Spleen (tissue), 11 donors: ENCODE results near the gene OR6N1. TPM values are rescaled to one million over a fixed set of nuclear protein-coding genes. Genes with fewer than 3 reads are reported as not detected.

Experiments
- DNase-seq: peaks from one replicate; pipeline ENCODE4 v3.0.0-alpha.2; 2020
- H3K27ac ChIP-seq, 8 donors: fragments of 200-600 bp; sonication (generic) in 7 of 8; 1 replicate in 4 of 8; 2 replicates in 4 of 8; pipeline versions ENCODE4 v1.5.0 to v1.8.0; 2016 to 2021; ENCODE audit warnings: inconsistent platforms in 4 of 8, mild to moderate bottlenecking in 4 of 8, moderate library complexity in 1 of 8
- H3K27me3 ChIP-seq, 7 donors: fragments of 200-600 bp; sonication (generic) in 6 of 7; replicated peaks in 1 of 7; 1 replicate in 4 of 7; 2 replicates in 3 of 7; pipeline versions ENCODE4 v1.5.0 to v1.8.0; 2016 to 2021; ENCODE audit warnings: inconsistent platforms in 3 of 7, mild to moderate bottlenecking in 1 of 7
- H3K36me3 ChIP-seq, 6 donors: fragments of 200-600 bp; sonication (generic) in 5 of 6; 1 replicate in 4 of 6; 2 replicates in 2 of 6; pipeline versions ENCODE4 v1.5.0 to v1.8.0; 2016 to 2021; ENCODE audit warnings: inconsistent platforms in 2 of 6
- H3K4me1 ChIP-seq, 6 donors: fragments of 200-600 bp; sonication (generic) in 5 of 6; 1 replicate in 3 of 6; 2 replicates in 3 of 6; pipeline versions ENCODE4 v1.5.0 to v1.8.0; 2016 to 2021; ENCODE audit warnings: inconsistent platforms in 3 of 6
- H3K4me3 ChIP-seq, 8 donors: fragments of 200-600 bp; sonication (generic) in 7 of 8; 1 replicate in 4 of 8; 2 replicates in 4 of 8; pipeline versions ENCODE4 v1.5.0 to v1.8.0; 2016 to 2021; ENCODE audit warnings: inconsistent platforms in 4 of 8, mild to moderate bottlenecking in 4 of 8, moderate library complexity in 2 of 8
- H3K9me3 ChIP-seq, 8 donors: fragments of 200-600 bp; sonication (generic) in 7 of 8; 1 replicate in 4 of 8; 2 replicates in 4 of 8; pipeline versions ENCODE4 v1.5.0 to v1.8.0; 2016 to 2021; ENCODE audit warnings: inconsistent platforms in 4 of 8
- CTCF ChIP-seq, 11 experiments: fragments of 200-600 bp in 7 of 11; fragments of 450-650 bp in 4 of 11; sonication (generic) in 4 of 11; IDR thresholded peaks in 8 of 11; conservative IDR thresholded peaks in 3 of 11; 1 replicate in 7 of 11; 2 replicates in 4 of 11; pipeline versions ENCODE4 v1.4.0 to v1.8.0; 2016 to 2021; ENCODE audit warnings: antibody characterized with exemption in 11 of 11, inconsistent platforms in 4 of 11, mild to moderate bottlenecking in 1 of 11
- POLR2A ChIP-seq, 3 donors: fragments of 450-650 bp; IDR thresholded peaks; one replicate each; pipeline ENCODE4 v1.5.1; 2017; ENCODE audit warnings: antibody characterized with exemption in 3 of 3, mild to moderate bottlenecking in 1 of 3
- POLR2AphosphoS5 ChIP-seq, 3 donors: sonication (generic); formaldehyde crosslinking; IDR thresholded peaks; one replicate each; pipeline ENCODE4 v1.5.1; 2017; ENCODE audit warnings: antibody characterized with exemption in 3 of 3
- WGBS, 5 donors: extraction: QIAGEN DNeasy Blood & Tissue Kit in 3 of 5; methylation state at CpG; one replicate each; pipeline versions ENCODE4 v1.1.5 to v1.1.7; 2013 to 2018; 5-methylcytosine and 5-hydroxymethylcytosine counted together
- intact Hi-C: fragments of 100-400 bp; cut with DNase I; formaldehyde crosslinking; loops from one replicate; pipeline ENCODE4 v1.15.0; 2023; ENCODE audit warnings: low total_unique reads
- polyA plus RNA-seq, 3 donors: library from polyadenylated mRNA; stranded (reverse); fragments of 200-250 nt; gene quantifications; one replicate each; pipeline ENCODE4 v1.2.1, GENCODE V29; 2013
- small RNA-seq, 4 donors: library from RNA; depleted of rRNA; stranded (forward); fragments of <200 nt; gene quantifications; one replicate each; pipeline ENCODE3, GENCODE V24; 2016
- total RNA-seq, 7 donors: library from RNA; depleted of rRNA in 3 of 7; stranded (reverse); fragments of >200 nt in 3 of 7; fragmentation: NEBNext Ultra II Directional in 4 of 7; extraction: Animal tissue kit (Norgen Biotek cat#: 25700) in 4 of 7; gene quantifications; one replicate each; pipeline versions ENCODE4 v1.1.0 to v1.2.1, GENCODE V29; 2016 to 2021
- donor health status: healthy with polysubstance abuse.
- donor health status: DM: no; HTN: no; CAD: no; lungs with moderate emphysema.
- donor health status: DM: no; HTN: no; CAD: no.
- donor health status: Bipolar disorder and iron deficiency.
- donor health status: healthy.
- donor health status: DM: no; HTN: no; CAD: no.
- donor health status: DM: yes; HTN: yes; CAD: no.

The OR6N1 gene
- total and polyA plus RNA-seq, 10 donors: 0.10 to 0.84 (median 0.77) TPM; not detected in 7

- no peak overlapping the region for H3K4me3 ChIP-seq
- no peaks in the 10 kb centered on the region for H3K9me3 ChIP-seq
- H3K36me3 ChIP-seq: no peaks in the 10 kb centered on the region
- no peak for DNase-seq
- WGBS, 5 donors: 69 to 76% (median 73%) methylated on average over 1 of the region's 1 CpG
- H3K27ac ChIP-seq: no peak overlapping the region
- H3K27me3 ChIP-seq: peaks cover 0 to 2% (median 0%) of the 10 kb centered on the region in 7 donors
- intact Hi-C loops: no loop called here
- H3K4me1 ChIP-seq: no peaks in the 10 kb centered on the region
- no peak for TF ChIP-seq POLR2AphosphoS5 (IDR thresholded peaks at IDR 0.05)
- TF ChIP-seq CTCF (IDR thresholded peaks at IDR 0.05 in 8 of 11, conservative IDR thresholded peaks at IDR 0.05 in 3 of 11): no peak
- TF ChIP-seq POLR2A (IDR thresholded peaks at IDR 0.05): no peak
Measured at GRCh38 chr1:158716335-158716734, 55.7 kb downstream of the OR6N1 start.

GRCh38 chr1:158714754-158715153 is 57.2 kb downstream of the OR6N1 start:
- 49 to 65% (median 61%) methylated on average over 1 of the region's 1 CpG for WGBS, 5 donors
- TF ChIP-seq CTCF (IDR thresholded peaks at IDR 0.05 in 8 of 11, conservative IDR thresholded peaks at IDR 0.05 in 3 of 11) (no peak), POLR2A (IDR thresholded peaks at IDR 0.05) (no peak), POLR2AphosphoS5 (IDR thresholded peaks at IDR 0.05) (no peak)
- Histone ChIP-seq H3K27me3 (peaks cover 0 to 5% (median 0%) of the 10 kb centered on the region in 7 donors), H3K4me3 (no peak overlapping the region), H3K27ac (no peak overlapping the region), H3K9me3 (no peaks in the 10 kb centered on the region), H3K36me3 (no peaks in the 10 kb centered on the region), H3K4me1 (no peaks in the 10 kb centered on the region)
- intact Hi-C loops: no loop called here
- DNase-seq: no peak

Small RNAs within 50 kb of the gene (small RNA-seq; reads per million reads assigned to genes)
- 0 reads per million in 4 donors for gene OR2AQ1P

Other genes with a start within 250 kb of the OR6N1 start
- not detected for gene OR6Y1, start 217.8 kb downstream of the OR6N1 start, total RNA-seq
- gene OR6Y1, start 217.8 kb downstream of the OR6N1 start, polyA plus RNA-seq: not detected
- not detected for gene OR6P1, start 201.6 kb downstream of the OR6N1 start, total RNA-seq
- not detected for gene OR6P1, start 201.6 kb downstream of the OR6N1 start, polyA plus RNA-seq
- not detected for gene OR10X1, start 192.3 kb downstream of the OR6N1 start, total RNA-seq
- not detected for gene OR10X1, start 192.3 kb downstream of the OR6N1 start, polyA plus RNA-seq
- not detected for gene OR10Z1, start 166.9 kb downstream of the OR6N1 start, total RNA-seq
- gene OR10Z1, start 166.9 kb downstream of the OR6N1 start, polyA plus RNA-seq: not detected
- 10 to 100 TPM in 1 of 7 donors, 1 to 10 TPM in 5, under 1 TPM in 1; 0.97 to 32.6 (median 5.1) TPM for gene SPTA1, start 85.5 kb downstream of the OR6N1 start, total RNA-seq
- gene SPTA1, start 85.5 kb downstream of the OR6N1 start, polyA plus RNA-seq: under 1 TPM; 0.05 to 0.45 (median 0.07) TPM
- gene OR6K2, start 71.5 kb downstream of the OR6N1 start, total RNA-seq: not detected
- gene OR6K2, start 71.5 kb downstream of the OR6N1 start, polyA plus RNA-seq: not detected
- under 1 TPM in 1 of 7 donors, not detected in 6; 0.67 TPM for gene OR6K3, start 51.5 kb downstream of the OR6N1 start, total RNA-seq
- not detected for gene OR6K3, start 51.5 kb downstream of the OR6N1 start, polyA plus RNA-seq
- gene OR6K6, start 17.5 kb downstream of the OR6N1 start, total RNA-seq: not detected
- gene OR6K6, start 17.5 kb downstream of the OR6N1 start, polyA plus RNA-seq: not detected
- gene OR6N2, start 9.0 kb upstream of the OR6N1 start, total RNA-seq: under 1 TPM in 1 of 7 donors, not detected in 6; 0.47 TPM
- gene OR6N2, start 9.0 kb upstream of the OR6N1 start, polyA plus RNA-seq: not detected
- 100 to 1,000 TPM in 5 of 7 donors, 10 to 100 TPM in 2; 49.1 to 218 (median 130) TPM for gene MNDA, start 59.2 kb upstream of the OR6N1 start, total RNA-seq
- gene MNDA, start 59.2 kb upstream of the OR6N1 start, polyA plus RNA-seq: 10 to 100 TPM in 2 of 3 donors, 1 to 10 TPM in 1; 9.3 to 40.2 (median 23.3) TPM
- gene PYHIN1, start 159.4 kb upstream of the OR6N1 start, total RNA-seq: 10 to 100 TPM; 17.3 to 48.2 (median 25.9) TPM
- gene PYHIN1, start 159.4 kb upstream of the OR6N1 start, polyA plus RNA-seq: 1 to 10 TPM; 3.5 to 4.0 (median 3.9) TPM
- gene IFI16, start 237.7 kb upstream of the OR6N1 start, total RNA-seq: 100 to 1,000 TPM; 155 to 201 (median 175) TPM
- gene IFI16, start 237.7 kb upstream of the OR6N1 start, polyA plus RNA-seq: 100 to 1,000 TPM; 165 to 205 (median 186) TPM